ENCODE results near the gene ZYX. TPM values are rescaled to one million over a fixed set of nuclear protein-coding genes. Genes with fewer than 3 reads are reported as not detected.
A peak's percentile ranks its signal among the peaks of the same experiment; 100 is the strongest.

The ZYX gene
- polyA plus RNA-seq, 2 of the 4 experiments (the other 2 are of a cell fraction) = 13.3 to 109 TPM

DNA sequence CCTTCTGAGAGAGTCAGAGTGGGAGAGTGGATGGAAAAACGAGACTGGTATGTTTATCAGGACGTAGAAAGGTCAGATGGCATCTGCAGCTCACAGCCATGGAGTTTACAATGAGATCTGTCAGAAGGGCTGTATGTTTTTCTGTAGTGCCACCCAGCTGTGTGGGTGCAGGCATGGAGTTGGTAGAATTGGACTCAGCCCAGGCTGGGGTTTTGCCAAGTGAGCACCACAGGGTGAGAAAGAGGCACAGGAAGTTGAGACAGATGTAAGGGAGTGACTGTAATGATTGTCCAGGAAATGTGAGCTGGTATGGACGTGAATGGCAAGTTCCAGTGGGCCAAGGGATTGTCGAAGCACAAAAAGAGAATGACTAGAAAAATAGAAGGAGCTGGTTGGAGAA, 9.1 kb upstream of the ZYX start:
- Histone ChIP-seq H3K9me3 (no peaks in the 10 kb centered on the region), H3K4me1 (peaks cover 27% of the 10 kb centered on the region), H3K4me2 (no peak overlapping the region), H3K4me3 (no peak overlapping the region), H3K27ac (no peak overlapping the region)
- CTCF ChIA-PET = interaction anchor here (1.5 to 4.8 kb wide), 2 partner anchors 8 to 27 kb away, joined by 5 to 30 read pairs; no protein-coding TSS in a partner anchor
- DNase-seq (ENCODE audit: low read depth in 1 of 2, low spot score in 1 of 2) (no peak), FAIRE-seq (no peak), ATAC-seq (no peak)
- TF ChIP-seq EHMT2 (IDR thresholded peaks at IDR 0.05; ENCODE audit: low read depth) = no peak
- TF ChIP-seq RNF2 (IDR thresholded peaks at IDR 0.05; ENCODE audit: borderline replicate concordance, low read depth) = no peak
- TF ChIP-seq ZSCAN20 (CRISPR knock-in tag; IDR thresholded peaks at IDR 0.05) = no peak
- TF ChIP-seq ZNF302 (CRISPR knock-in tag; IDR thresholded peaks at IDR 0.05) = no peak
- no peak for TF ChIP-seq RARB (CRISPR knock-in tag; IDR thresholded peaks at IDR 0.05)
- no peak for TF ChIP-seq ESRRA (IDR thresholded peaks at IDR 0.05; ENCODE audit: borderline replicate concordance, low read length)
- no peak for TF ChIP-seq HDAC2 (IDR thresholded peaks at IDR 0.05)
- no peak for TF ChIP-seq EP300 (IDR thresholded peaks at IDR 0.05)
- TF ChIP-seq, protein P1, sequence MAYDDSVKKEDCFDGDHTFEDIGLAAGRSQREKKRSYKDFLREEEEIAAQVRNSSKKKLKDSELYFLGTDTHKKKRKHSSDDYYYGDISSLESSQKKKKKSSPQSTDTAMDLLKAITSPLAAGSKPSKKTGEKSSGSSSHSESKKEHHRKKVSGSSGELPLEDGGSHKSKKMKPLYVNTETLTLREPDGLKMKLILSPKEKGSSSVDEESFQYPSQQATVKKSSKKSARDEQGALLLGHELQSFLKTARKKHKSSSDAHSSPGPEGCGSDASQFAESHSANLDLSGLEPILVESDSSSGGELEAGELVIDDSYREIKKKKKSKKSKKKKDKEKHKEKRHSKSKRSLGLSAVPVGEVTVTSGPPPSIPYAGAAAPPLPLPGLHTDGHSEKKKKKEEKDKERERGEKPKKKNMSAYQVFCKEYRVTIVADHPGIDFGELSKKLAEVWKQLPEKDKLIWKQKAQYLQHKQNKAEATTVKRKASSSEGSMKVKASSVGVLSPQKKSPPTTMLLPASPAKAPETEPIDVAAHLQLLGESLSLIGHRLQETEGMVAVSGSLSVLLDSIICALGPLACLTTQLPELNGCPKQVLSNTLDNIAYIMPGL (CRISPR knock-in tag; IDR thresholded peaks at IDR 0.05; ENCODE audit: borderline replicate concordance) = no peak
- TF ChIP-seq HOXB5 (CRISPR knock-in tag; IDR thresholded peaks at IDR 0.05) = no peak
- no peak for TF ChIP-seq EHF (CRISPR knock-in tag; IDR thresholded peaks at IDR 0.05)
- no peak for TF ChIP-seq MAZ (IDR thresholded peaks at IDR 0.05; ENCODE audit: borderline replicate concordance, low read depth, low read length)
- no peak for TF ChIP-seq MAFK (IDR thresholded peaks at IDR 0.05; ENCODE audit: partially characterized antibody)
- no peak for TF ChIP-seq FOXS1 (CRISPR knock-in tag; IDR thresholded peaks at IDR 0.05)
- TF ChIP-seq, protein P2, sequence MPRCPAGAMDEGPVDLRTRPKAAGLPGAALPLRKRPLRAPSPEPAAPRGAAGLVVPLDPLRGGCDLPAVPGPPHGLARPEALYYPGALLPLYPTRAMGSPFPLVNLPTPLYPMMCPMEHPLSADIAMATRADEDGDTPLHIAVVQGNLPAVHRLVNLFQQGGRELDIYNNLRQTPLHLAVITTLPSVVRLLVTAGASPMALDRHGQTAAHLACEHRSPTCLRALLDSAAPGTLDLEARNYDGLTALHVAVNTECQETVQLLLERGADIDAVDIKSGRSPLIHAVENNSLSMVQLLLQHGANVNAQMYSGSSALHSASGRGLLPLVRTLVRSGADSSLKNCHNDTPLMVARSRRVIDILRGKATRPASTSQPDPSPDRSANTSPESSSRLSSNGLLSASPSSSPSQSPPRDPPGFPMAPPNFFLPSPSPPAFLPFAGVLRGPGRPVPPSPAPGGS (IDR thresholded peaks at IDR 0.05) = no peak
- TF ChIP-seq POLR2AphosphoS2 (conservative IDR thresholded peaks at IDR 0.05; ENCODE audit: low read length) = no peak
- POLR2A ChIA-PET = no interaction called here
- 43% methylated on average over 4 of the region's 4 CpGs for WGBS (ENCODE audit: missing lambda C conversion rate)

DNA sequence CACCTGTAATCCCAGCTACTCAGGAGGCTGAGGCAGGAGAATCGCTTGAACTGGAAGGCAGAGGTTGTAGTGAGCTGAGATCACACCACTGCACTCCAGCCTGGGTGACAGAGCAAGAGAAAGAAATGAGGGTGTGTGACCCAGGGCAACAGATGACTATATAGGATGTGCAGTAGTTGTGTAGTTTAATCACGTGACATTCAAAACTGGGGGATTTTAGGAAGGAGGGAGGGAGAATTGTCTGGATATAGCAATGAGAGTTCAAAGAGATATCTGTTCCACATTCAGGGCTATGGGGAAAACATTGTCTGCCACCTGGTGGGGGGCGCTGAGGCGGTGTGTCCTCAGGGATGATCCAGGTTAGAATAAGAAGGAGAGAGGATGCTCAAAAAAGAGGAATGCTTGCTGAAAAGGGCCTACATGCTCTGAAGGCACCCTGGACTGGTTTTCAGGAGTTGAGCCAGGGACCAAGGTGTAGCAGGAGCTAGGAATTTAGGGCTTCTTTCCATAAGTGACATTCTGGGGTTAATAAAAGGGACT, 7.8 kb upstream of the ZYX start:
- TF ChIP-seq, protein P3, sequence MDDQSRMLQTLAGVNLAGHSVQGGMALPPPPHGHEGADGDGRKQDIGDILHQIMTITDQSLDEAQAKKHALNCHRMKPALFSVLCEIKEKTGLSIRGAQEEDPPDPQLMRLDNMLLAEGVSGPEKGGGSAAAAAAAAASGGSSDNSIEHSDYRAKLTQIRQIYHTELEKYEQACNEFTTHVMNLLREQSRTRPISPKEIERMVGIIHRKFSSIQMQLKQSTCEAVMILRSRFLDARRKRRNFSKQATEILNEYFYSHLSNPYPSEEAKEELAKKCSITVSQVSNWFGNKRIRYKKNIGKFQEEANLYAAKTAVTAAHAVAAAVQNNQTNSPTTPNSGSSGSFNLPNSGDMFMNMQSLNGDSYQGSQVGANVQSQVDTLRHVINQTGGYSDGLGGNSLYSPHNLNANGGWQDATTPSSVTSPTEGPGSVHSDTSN (IDR thresholded peaks at IDR 0.05) = no peak
- TF ChIP-seq, protein P4, sequence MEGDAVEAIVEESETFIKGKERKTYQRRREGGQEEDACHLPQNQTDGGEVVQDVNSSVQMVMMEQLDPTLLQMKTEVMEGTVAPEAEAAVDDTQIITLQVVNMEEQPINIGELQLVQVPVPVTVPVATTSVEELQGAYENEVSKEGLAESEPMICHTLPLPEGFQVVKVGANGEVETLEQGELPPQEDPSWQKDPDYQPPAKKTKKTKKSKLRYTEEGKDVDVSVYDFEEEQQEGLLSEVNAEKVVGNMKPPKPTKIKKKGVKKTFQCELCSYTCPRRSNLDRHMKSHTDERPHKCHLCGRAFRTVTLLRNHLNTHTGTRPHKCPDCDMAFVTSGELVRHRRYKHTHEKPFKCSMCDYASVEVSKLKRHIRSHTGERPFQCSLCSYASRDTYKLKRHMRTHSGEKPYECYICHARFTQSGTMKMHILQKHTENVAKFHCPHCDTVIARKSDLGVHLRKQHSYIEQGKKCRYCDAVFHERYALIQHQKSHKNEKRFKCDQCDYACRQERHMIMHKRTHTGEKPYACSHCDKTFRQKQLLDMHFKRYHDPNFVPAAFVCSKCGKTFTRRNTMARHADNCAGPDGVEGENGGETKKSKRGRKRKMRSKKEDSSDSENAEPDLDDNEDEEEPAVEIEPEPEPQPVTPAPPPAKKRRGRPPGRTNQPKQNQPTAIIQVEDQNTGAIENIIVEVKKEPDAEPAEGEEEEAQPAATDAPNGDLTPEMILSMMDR (IDR thresholded peaks at IDR 0.05) = peak; percentile 13; the same call in 2 of the 3 replicates
- TF ChIP-seq RCOR1 (IDR thresholded peaks at IDR 0.05; ENCODE audit: low read depth, low read length) (no peak), ESRRA (IDR thresholded peaks at IDR 0.05; ENCODE audit: borderline replicate concordance, low read length) (no peak), RAD21 (conservative IDR thresholded peaks at IDR 0.05 in 1 of 2, IDR thresholded peaks at IDR 0.05 in 1 of 2) (peak; percentile 11 to 27; a peak in 1 of 5 replicates), NFE2L2 (conservative IDR thresholded peaks at IDR 0.05; ENCODE audit: low read length) (no peak)
- ChIA-PET CTCF (interaction anchor here (1.5 to 3.1 kb wide), 4 partner anchors 28 to 57 kb away, joined by 4 to 9 read pairs (median 4); partner anchors contain the start of gene CLCN1), POLR2A (no interaction called here)
- no peak overlapping the region for H3K27ac ChIP-seq
- DNase-seq (ENCODE audit: low read depth in 1 of 2, low spot score in 1 of 2) = no peak
- no peaks in the 10 kb centered on the region for H3K9me3 ChIP-seq
- 83% methylated on average over 4 of the region's 4 CpGs for WGBS (ENCODE audit: missing lambda C conversion rate)
- no peak overlapping the region for H3K4me2 ChIP-seq
- no peak overlapping the region for H3K4me3 ChIP-seq
- peak; percentile 61 to 64; a peak in 4 of 6 replicates for ATAC-seq
- FAIRE-seq = no peak
- H3K4me1 ChIP-seq = peaks cover 19% of the 10 kb centered on the region
